Amniotic epithelial cell (primary cell): Measurements from ENCODE around the gene ZBTB17.
A peak's percentile ranks its signal among the peaks of the same experiment; 100 is the strongest.

Experiments used
- DNase-seq: peaks from one replicate; pipeline ENCODE4 v3.0.0-alpha.2; 2010; ENCODE audit warnings: low read depth

The ZBTB17 gene

GRCh38 chr1:15947382-15948090 is 28.4 kb downstream of the ZBTB17 start:
- DNase-seq, result no peak

DNA sequence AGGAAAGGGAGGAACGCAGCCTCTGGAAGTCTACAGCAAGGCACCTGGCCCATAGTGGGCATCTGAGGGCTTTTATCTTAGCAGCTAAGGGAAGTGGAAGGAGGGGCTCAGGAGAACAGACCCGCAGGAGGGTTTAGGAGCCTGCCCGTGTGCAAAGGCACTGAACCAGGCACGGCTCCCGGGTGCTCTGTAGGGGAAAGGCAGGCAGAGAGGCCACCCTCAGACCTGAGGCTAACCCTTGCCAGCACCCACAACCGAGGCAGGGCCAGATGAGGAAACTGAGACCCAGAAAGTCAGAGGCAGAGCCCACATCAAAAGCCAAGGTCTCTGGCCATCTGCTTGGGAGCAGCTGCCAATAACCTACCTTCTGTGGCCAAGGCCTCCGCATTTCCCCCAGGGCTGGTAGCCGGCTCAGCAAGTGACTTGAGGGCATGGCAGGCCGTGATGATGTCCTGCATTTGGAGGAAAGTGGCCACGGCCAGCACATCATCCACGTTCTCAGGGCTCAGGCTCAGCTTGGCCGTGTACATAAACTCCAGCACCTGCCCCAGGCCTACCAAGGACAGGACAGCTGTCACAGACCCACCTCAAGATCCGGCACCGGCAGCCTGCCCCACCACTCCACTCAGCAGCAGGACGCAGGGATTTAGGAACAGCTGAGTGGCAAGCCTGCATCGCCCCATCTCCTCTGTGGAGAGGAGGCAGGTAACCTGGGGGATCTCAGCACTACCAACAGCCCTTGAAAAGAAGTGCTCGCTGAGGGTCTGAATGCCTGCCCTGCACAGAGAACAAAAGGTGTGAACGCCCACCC is 29.1 kb downstream of the ZBTB17 start:
- no peak for DNase-seq

GRCh38 chr1:15945832-15946448 is 30.0 kb downstream of the ZBTB17 start:
- DNase-seq, result no peak

DNA sequence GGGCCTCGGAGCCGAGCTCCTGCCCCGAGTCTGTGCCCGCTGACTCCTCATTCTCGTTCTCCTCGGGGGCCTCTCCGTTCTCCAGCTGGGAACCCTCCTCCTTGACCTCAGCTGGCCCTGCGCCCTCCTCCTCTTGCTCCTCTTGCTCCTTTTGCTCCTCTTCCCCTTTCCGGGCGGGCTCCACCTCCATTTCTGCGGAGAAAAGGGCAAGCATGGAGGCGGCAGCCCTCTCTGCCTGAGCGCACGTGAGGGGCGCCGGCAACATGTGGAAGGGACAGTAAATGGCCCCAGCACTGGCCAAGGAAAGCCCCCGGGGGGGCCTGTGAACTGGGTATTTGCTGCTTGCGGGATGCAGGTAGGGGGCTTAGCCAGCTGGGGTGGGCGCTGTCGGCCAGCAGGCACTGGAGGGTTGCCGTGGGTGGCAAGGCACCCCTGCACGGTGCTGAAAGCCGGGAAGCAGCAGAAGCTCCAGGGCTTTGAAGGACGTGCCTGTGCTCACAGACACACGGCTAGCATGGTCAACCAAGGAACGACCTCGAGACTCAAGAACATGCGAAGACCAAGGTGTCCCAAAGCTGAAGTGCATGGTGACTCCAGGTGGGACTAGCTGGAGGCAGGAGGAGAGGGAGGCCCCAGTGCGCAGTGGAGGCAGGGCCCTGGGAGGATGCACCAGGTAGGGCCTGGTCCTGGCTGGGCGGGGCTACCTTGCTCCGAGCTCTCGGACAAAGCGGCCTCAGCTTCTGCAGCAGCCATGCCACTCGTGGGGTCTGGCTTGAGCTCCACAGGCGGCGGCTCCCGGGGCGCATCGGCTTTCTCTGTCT is 30.7 kb downstream of the ZBTB17 start:
- DNase-seq, result no peak

GRCh38 chr1:15944308-15945010 is 31.4 kb downstream of the ZBTB17 start:
- DNase-seq, result no peak

DNA sequence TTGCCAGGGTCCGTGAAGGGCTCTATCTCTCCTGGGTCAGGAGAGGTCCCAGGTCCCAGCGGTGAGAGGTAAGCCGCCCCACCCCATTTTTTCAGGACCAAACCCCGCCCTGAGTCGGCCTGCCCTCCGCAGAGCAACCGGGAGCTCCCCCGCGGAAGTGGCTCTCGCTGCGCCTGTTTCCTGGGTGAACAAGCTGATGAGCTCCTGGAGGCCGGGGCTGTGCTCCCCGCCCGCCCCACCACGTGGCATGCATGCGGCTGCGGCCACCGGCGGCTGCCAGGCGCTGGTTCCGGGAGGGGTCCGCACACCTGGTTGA is 32.0 kb downstream of the ZBTB17 start:
- no peak for DNase-seq

- DNase-seq, result no peak
Measured at GRCh38 chr1:15943328-15943991, 32.4 kb downstream of the ZBTB17 start.

DNA sequence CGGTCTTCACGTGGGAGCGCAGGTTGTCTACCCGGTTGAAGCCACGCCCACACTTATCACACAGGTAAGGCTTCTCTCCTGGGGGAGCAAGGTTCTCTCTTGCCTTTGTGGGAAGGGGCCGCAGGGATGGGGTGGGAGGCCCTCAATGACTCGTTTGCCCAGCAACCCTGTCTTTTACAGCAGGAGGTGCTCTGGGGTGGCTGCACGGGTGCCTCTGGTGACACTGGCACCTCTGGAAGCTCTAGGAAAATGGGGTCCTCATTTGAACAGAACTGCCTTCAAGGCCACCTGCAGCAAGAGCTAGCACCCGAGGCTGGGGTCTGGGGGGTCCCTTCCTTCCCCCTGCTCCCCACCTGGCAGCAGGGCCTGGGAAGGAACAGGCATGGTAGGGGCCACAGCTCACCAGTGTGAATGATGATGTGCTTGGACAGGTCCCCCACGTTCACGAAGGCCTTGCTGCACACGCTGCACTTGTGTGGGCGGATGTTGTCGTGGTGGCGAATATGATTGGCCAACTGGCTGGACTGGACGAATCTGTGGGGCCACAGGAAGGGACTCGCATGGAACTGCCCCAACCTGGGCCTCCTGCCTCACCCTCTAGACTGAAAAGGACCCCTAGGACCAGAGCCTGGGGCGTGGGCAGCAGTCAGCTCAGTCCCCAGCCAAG is 33.1 kb downstream of the ZBTB17 start:
- no peak for DNase-seq

GRCh38 chr1:15941899-15942660 is 33.8 kb downstream of the ZBTB17 start:
- no peak for DNase-seq

DNA sequence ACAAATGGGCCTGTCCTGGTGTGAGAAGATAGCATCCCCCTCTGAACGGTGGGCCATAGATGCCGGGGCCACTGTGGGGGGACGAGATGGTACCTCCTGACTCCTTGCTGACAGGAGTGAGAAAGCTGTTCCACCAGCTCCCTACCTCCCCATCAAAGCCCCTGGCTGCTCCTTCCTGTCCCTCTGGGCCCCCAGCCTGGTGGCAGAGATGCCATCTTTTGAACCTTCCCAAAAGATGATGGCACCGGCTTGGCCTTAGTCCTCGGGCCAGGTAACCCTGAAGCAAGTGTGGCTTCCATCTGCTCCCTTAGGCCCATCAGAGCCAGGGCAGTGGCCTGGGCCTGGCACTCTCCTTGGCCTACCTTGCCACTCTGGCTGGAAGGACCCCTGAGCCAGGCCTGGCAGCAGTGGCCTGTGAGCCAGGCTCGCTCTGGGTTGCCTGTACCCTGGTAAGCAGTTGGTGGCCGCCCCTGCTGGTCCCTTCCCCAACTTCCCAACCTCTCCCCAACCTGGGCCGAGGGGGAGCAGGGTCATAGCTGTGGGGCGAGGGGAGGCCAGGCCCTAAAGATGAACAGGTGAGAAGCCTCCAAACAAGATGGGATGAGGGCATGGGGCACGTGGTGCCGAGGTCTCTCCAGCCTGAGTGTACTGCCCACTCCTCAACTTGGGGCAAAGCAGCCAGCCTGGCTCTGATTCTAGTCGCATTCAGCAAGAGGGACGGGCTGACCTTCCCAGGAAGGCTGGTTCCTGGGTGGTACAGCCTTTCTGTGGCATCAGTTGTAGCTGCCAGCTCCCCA is 34.7 kb downstream of the ZBTB17 start:
- no peak for DNase-seq

DNA sequence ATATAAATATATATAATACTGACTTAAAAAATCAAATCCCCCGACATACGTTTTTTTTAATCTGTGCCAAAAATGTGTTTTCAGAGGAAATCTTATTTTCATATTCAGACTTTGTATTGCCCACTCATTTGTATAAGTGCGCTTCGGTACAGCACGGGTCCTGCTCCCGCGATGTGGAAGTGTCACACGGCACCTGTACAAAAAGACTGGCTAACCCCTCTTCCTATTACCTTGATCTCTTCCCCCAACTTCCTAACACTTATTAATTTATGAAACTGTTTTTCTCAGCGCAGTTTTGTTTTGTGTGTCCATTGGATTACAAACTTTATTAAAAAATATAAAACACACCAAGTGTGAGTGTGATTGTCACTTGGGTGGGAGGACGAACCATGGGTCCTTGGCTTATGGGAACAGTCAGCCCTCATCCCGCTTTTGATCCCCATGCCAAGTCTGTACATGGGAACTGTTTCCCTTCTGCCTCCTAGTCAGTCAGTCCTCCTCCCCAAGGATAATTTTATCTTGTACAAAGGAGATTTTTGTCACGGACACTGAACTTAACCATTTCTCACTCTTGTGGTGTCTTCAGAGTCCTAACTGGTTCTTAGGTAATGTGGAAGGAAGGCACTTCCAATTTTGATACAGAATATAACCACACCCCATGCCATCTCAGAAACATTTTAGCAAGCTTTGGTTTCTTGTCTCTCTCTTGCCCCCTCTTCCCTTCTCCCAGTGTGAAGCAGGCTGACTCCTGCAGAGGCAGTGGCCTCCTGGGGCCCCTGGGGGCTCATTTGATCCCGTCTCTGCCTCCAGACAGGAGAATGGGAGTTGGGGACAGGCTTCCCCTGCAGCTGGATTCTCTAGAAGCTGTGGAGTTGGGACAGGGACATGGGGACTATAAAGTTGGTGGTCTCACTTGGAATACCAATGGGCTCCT is 35.5 kb downstream of the ZBTB17 start:
- no peak for DNase-seq

DNA sequence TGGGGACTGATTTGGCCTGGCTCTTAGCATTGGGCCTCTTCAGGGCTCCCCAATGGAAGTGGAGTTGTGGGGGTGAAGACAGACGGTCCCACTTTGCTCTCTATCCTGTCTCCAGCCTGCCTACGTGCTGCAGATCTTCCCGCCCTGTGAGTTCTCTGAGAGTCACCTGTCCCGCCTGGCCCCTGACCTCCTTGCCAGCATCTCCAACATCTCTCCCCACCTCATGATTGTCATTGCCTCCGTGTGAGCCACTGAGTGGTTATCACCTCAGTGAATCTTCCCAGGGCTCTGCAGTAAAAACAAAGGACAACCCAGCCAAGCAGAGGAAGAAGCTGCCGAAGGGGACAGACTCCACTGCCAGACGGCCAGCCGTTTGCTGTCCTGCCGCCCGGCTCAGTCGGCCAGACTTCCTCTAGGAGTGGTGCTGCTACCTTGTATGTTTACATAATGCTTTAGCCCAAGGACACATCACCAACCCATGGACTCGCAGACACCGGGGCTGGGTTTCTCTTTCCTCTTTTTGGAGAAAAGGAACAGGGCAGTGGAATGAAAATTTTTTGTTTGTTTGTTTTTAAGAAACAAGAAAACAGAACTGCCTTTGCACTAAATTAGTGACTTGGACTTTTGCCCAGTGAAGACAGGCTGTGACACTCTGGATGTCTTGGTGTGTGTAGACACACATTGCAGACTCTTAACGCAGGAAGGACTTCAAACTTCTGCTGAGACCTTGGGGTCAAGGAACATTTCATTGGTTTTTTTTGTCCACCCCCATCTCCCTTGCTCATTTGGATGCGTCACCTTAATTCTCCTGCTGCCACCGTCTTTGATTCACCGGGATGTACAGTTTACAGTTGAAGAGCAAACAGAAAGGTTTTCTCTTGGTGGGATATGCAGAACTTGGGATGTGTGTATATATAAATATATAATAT is 36.5 kb downstream of the ZBTB17 start:
- peak; percentile 19 for DNase-seq

GRCh38 chr1:15938628-15939161 is 37.2 kb downstream of the ZBTB17 start:
- DNase-seq, result no peak

- DNase-seq, result peak; percentile 24
Measured at GRCh38 chr1:15937706-15938168, 38.2 kb downstream of the ZBTB17 start.

GRCh38 chr1:15937146-15937545 is 38.8 kb downstream of the ZBTB17 start:
- no peak for DNase-seq

DNA sequence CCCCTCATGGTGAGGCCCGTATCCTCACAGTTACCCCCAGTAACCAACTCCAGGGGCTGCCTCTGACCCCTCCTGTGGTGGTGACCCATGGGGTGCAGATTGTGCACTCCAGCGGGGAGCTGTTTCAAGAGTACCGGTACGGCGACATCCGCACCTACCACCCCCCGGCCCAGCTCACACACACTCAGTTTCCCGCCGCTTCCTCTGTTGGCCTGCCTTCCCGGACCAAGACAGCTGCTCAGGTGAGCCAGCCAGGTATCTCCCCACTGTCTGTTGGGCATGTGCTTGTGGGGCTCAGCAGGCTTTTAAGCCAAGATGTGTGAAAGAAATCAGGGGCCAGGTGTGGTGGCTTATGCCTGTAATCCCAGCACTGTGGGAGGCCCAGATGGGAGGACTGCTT is 39.9 kb downstream of the ZBTB17 start:
- DNase-seq, result no peak
